Panc1 (cell line): ENCODE data around the gene APBB2. TPM values are rescaled to one million over a fixed set of nuclear protein-coding genes. Genes with fewer than 3 reads are reported as not detected.

Source experiments
- ATAC-seq: fragments of 200-7000 bp; cut with Tn5 transposase; 2 replicates; pipeline ENCODE4 v1.9.1; 2020; ENCODE audit warnings: mild to moderate bottlenecking, moderate library complexity
- BruUV-seq: library from RNA; stranded (reverse); fragments of 400-500 nt; replicated peaks from 2 replicates; lab custom pipeline; 2021; lab: Mats Ljungman, UMichigan
- CTCF ChIA-PET: fragments of 300-600 bp; sonication (Branson Sonifier 250); formaldehyde crosslinking; loops from one replicate; lab custom pipeline; 2022; ENCODE audit warnings: antibody characterized with exemption; lab: Charles Lee
- POLR2A ChIA-PET: fragments of 300-600 bp; sonication (Branson Sonifier 250); formaldehyde crosslinking; loops from one replicate; lab custom pipeline; 2022; ENCODE audit warnings: antibody characterized with exemption; lab: Charles Lee
- DNase-seq: peaks from one replicate; pipeline ENCODE4 v3.0.0-alpha.2; 2010; ENCODE audit warnings: low read depth, low spot score
- H3K27ac ChIP-seq: 2 replicates; pipeline ENCODE4 v1.5.1; 2011; ENCODE audit warnings: mild to moderate bottlenecking, low read length, inconsistent platforms
- H3K27me3 ChIP-seq: fragments of 200-500 bp; sonication (Bioruptor generic); 2 replicates; pipeline ENCODE4 v1.6.0; 2014; ENCODE audit warnings: low read length, inconsistent platforms; ENCODE audit not compliant: control insufficient read depth, insufficient read depth
- H3K36me3 ChIP-seq: fragments of 200-500 bp; sonication (Bioruptor generic); 2 replicates; pipeline ENCODE4 v1.5.1; 2014; ENCODE audit warnings: inconsistent platforms, mild to moderate bottlenecking, low read length, moderate library complexity; ENCODE audit not compliant: control insufficient read depth, insufficient read depth
- H3K4me1 ChIP-seq: 2 replicates; pipeline ENCODE4 v1.5.1; 2011; ENCODE audit warnings: inconsistent platforms, mild to moderate bottlenecking, low read length, moderate library complexity; ENCODE audit not compliant: control insufficient read depth, insufficient read depth
- H3K4me3 ChIP-seq, 2 experiments: 2 replicates each; pipeline ENCODE4 v1.5.1; 2011 to 2012; ENCODE audit warnings: low read depth in 2 of 2, low read length in 2 of 2, mild to moderate bottlenecking in 2 of 2, inconsistent platforms in 1 of 2, moderate library complexity in 1 of 2
- H3K9me3 ChIP-seq: fragments of 200-500 bp; sonication (Bioruptor generic); 2 replicates; pipeline ENCODE4 v1.5.1; 2014; ENCODE audit warnings: low read depth, mild to moderate bottlenecking, inconsistent platforms, low read length, moderate library complexity; ENCODE audit not compliant: control insufficient read depth, insufficient read depth
- POLR2AphosphoS5 ChIP-seq: IDR thresholded peaks from 2 replicates; pipeline ENCODE4 v1.6.1; 2012; ENCODE audit warnings: mild to moderate bottlenecking, low read depth, low read length, moderate library complexity
- SIN3A ChIP-seq: IDR thresholded peaks from 2 replicates; pipeline ENCODE4 v1.6.1; 2012; ENCODE audit warnings: low read depth, mild to moderate bottlenecking, low read length, moderate library complexity, borderline replicate concordance; ENCODE audit not compliant: insufficient read depth
- TCF7L2 ChIP-seq: IDR thresholded peaks from 2 replicates; pipeline ENCODE4 v1.6.1; 2011; ENCODE audit warnings: mild to moderate bottlenecking, low read depth, low read length, inconsistent platforms
- in situ Hi-C: cut with HindIII; loops from 2 replicates; pipeline ENCODE4 v1.10.0; 2016; ENCODE audit warnings: low sequenced_read_pairs, low pct_unique_long_range_greater_than_20kb
- intact Hi-C: fragments of 100-400 bp; cut with micrococcal nuclease; formaldehyde crosslinking; loops from one replicate; pipeline ENCODE4 v1.10.0; 2022; ENCODE audit not compliant: unreplicated experiment
- total RNA-seq: library from RNA; stranded (reverse); gene quantifications from one replicate; pipeline ENCODE4 v1.2.1, GENCODE V29; 2021; ENCODE audit not compliant: unreplicated experiment
- TF ChIP-seq, protein P1 (sequence below), 2 experiments: IDR thresholded peaks; 2 replicates each; pipeline ENCODE4 v1.6.1; 2011 to 2012; ENCODE audit warnings: low read depth in 2 of 2, control low read depth in 1 of 2, low read length in 1 of 2, mild to moderate bottlenecking in 1 of 2, moderate library complexity in 1 of 2; ENCODE audit not compliant: insufficient read depth in 1 of 2
- TF ChIP-seq, protein P2 (sequence below): fragments of 450-650 bp; IDR thresholded peaks from 2 replicates; pipeline ENCODE4 v1.5.1; 2017; ENCODE audit warnings: mild to moderate bottlenecking

APBB2 gene
- total RNA-seq, 1 experiment from 2014 or later, result 27.1 TPM

DNA sequence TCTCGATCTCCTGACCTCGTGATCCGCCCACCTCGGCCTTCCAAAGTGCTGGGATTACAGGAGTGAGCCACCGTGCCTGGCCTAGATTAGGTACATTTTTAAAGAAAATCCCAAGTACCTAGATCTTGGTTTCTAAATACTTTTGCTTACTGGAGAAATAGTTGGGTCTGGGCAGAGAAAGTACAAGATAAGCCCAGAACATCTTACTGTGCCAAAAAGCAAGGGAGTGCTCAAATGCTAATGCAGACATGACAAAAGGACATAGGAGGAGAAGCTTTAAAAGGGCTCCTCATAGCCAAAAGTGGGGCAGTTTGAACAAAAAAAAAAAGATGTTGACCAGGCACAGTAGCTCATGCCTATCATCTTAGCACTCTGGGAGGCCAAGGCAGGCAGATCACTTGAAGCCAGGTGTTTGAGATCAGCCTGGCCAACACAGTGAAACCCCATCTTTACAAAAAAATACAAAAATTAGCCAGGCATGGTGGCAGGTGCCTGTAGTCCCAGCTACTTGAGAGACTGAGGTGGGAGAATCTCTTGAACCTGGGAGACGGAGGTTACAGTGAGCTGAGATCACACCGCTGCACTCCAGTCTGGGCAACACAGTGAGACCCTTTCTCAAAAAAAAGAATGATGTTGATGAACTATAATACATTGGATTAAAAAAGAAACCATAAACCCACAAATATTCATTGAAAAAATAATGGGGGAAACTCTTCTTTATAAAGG is 107.5 kb downstream of the APBB2 start:
- DNase-seq, result no peak
- BruUV-seq, result no TSS peak
- ChIA-PET POLR2A (no interaction called here), CTCF (no interaction called here)
- no peak for ATAC-seq
- no peak overlapping the region for H3K27ac ChIP-seq
- in situ Hi-C loops (no loop called here), intact Hi-C loops (no loop called here)
- H3K9me3 ChIP-seq, result no peaks in the 10 kb centered on the region
- no peak for TF ChIP-seq TCF7L2
- TF ChIP-seq, protein P1, sequence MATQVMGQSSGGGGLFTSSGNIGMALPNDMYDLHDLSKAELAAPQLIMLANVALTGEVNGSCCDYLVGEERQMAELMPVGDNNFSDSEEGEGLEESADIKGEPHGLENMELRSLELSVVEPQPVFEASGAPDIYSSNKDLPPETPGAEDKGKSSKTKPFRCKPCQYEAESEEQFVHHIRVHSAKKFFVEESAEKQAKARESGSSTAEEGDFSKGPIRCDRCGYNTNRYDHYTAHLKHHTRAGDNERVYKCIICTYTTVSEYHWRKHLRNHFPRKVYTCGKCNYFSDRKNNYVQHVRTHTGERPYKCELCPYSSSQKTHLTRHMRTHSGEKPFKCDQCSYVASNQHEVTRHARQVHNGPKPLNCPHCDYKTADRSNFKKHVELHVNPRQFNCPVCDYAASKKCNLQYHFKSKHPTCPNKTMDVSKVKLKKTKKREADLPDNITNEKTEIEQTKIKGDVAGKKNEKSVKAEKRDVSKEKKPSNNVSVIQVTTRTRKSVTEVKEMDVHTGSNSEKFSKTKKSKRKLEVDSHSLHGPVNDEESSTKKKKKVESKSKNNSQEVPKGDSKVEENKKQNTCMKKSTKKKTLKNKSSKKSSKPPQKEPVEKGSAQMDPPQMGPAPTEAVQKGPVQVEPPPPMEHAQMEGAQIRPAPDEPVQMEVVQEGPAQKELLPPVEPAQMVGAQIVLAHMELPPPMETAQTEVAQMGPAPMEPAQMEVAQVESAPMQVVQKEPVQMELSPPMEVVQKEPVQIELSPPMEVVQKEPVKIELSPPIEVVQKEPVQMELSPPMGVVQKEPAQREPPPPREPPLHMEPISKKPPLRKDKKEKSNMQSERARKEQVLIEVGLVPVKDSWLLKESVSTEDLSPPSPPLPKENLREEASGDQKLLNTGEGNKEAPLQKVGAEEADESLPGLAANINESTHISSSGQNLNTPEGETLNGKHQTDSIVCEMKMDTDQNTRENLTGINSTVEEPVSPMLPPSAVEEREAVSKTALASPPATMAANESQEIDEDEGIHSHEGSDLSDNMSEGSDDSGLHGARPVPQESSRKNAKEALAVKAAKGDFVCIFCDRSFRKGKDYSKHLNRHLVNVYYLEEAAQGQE (IDR thresholded peaks at IDR 0.05; ENCODE audit: insufficient read depth in 1 of 2, low read depth in 2 of 2, low read length in 1 of 2), result no peak
- TF ChIP-seq POLR2AphosphoS5, result no peak
- H3K4me3 ChIP-seq, result no peak overlapping the region
- H3K27me3 ChIP-seq, result no peaks in the 10 kb centered on the region
- H3K4me1 ChIP-seq, result no peaks in the 10 kb centered on the region; the same call in 1 of the 2 replicates
- H3K36me3 ChIP-seq, result no peaks in the 10 kb centered on the region

DNA sequence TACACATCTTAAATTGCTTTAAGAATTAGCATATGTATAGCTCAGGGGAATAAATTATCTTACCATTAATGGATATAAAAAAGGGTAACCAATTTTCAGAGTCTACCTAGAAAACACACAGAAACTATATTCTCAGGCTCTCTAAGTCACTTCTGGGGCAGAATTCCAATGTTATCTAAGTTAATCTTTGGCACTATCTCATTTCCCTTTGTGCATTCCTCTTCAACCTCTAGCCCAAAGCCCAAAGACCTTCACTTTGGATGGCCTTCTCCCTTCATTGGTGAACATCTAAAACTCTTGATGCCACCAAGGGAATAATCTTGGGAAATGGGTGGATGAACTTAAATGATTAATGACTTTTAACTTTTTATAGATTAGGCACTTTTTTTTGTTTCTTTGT is 108.3 kb downstream of the APBB2 start:
- Histone ChIP-seq H3K27me3 (no peaks in the 10 kb centered on the region), H3K9me3 (no peaks in the 10 kb centered on the region), H3K27ac (no peak overlapping the region), H3K4me1 (no peaks in the 10 kb centered on the region; the same call in 1 of the 2 replicates), H3K4me3 (no peak overlapping the region), H3K36me3 (no peaks in the 10 kb centered on the region)
- intact Hi-C loops (no loop called here), in situ Hi-C loops (no loop called here)
- ChIA-PET CTCF (interaction anchor here (0.6 kb wide), 1 partner anchor 186 kb away, joined by 3 read pairs; no protein-coding TSS in a partner anchor), POLR2A (no interaction called here)
- BruUV-seq, result no TSS peak
- no peak for ATAC-seq
- TF ChIP-seq, protein P2, sequence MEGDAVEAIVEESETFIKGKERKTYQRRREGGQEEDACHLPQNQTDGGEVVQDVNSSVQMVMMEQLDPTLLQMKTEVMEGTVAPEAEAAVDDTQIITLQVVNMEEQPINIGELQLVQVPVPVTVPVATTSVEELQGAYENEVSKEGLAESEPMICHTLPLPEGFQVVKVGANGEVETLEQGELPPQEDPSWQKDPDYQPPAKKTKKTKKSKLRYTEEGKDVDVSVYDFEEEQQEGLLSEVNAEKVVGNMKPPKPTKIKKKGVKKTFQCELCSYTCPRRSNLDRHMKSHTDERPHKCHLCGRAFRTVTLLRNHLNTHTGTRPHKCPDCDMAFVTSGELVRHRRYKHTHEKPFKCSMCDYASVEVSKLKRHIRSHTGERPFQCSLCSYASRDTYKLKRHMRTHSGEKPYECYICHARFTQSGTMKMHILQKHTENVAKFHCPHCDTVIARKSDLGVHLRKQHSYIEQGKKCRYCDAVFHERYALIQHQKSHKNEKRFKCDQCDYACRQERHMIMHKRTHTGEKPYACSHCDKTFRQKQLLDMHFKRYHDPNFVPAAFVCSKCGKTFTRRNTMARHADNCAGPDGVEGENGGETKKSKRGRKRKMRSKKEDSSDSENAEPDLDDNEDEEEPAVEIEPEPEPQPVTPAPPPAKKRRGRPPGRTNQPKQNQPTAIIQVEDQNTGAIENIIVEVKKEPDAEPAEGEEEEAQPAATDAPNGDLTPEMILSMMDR, result no peak
- TF ChIP-seq, protein P1 (IDR thresholded peaks at IDR 0.05; ENCODE audit: insufficient read depth in 1 of 2, low read depth in 2 of 2, low read length in 1 of 2), result no peak
- no peak for TF ChIP-seq POLR2AphosphoS5
- no peak for TF ChIP-seq TCF7L2
- no peak for TF ChIP-seq SIN3A
- DNase-seq, result no peak
